GM04503 (cell line): ENCODE data around the gene ZNF396.

Experiments
- DNase-seq: peaks from one replicate; pipeline ENCODE4 v3.0.0-alpha.2; 2012; ENCODE audit warnings: low read depth

The ZNF396 gene

DNA sequence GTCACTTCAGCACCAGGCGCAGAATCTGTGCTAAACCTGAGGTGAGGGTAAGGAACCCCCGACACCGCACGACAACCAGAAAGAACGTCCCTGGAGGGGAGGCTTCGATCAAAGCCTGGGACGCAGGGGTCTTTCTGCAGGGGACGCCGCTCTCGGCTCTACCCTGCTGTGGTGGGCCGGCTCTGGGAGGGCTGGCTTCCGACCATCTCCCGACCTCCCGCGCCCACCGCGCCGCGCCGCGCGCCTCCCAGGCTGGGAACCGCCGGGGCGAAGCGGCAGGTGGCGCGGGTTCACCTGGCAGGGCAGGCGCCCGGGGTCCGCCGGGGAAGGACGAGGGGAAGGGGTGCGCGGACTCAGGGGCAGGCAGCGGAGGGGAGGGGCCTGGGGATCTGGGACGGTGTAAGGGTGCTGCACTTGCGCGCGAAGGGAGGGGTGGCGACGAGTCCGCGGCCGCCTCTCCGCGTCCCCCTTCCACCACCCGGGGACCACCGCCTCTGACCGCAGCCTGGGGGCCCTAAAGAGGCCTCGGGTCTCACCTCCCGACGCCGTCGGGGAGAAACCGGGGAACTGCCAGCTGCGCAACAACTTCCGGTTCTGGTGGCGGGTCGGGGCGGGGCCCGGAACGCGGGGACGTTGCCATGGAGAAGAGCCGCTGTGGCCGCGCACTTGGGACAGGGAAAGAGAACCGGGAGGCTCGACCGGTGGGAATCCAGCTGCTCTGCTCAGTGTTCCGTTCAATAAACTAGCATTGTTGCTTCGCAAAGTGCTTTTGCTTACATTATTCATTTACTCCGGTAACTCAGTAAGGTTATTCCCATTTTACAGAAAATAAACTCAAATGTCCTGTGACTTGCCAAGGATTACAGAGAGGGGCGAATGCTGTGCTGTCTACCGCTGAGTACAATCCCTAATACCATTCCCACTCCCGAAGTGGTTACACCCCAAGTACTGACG, at the start of gene ZNF396:
ZNF396 (minus strand) TSS at position 596 of the 954 bp plus-strand sequence. CDS start 3,045 bp downstream, outside the sequence.
- DNase-seq, result no peak

DNA sequence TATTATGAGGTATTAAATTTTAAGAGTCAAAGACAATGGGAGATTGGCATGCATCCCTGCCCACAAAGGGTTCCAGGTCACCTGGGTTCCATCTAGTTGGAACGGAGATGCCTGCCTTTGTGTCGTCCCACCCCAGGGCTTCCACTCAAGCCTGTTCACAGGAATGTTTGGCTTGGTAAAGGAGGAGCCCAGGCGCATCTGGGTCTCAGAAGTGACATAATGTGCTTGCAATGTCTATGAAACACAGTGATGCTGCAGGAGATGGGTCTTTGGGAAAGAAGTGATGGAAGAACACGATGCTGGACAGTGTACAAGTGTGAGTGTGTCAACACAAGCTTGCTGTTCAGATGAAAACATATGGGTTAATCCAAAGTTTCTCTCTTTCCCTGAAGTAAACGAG, 49.6 kb upstream of the ZNF396 start:
- no peak for DNase-seq

DNA sequence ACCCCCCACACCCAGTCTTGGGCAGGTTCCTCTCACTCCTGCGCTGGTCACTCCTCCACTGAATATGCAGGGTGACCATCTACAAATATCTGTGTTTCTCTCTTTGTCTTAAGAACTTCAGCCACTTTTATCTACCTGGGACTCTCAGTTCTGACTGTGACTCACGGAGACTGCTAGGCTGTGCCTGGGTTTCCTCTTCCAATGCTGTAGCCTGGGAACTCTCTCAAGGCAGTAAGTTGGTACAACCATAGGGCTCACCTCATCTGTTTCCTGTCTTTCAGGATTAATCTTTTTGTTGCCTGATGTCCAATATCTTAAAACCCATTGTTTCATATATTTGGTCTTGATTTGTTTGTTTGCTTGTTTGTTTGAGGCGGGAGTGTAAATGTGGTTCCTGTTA, 47.2 kb upstream of the ZNF396 start:
- DNase-seq, result no peak

DNA sequence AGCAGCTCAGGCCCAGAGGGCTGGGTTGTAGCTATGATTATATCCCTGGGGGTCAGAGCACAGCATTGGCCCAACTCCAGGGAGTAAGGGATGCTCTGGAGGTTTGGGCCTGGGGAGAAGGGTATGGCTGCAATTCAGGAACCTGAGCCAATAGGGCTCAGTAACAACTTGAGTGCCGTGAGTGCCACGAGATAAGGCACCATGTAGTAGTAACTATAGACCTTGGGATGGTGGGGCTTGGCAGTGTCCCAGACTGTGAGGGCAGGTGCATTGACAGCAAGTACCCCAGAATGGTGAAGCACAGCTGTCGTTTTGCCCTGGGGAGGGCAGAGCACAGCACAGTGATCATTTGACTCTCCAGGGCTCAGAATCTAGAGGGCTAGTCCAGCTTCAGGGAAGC, 45.1 kb upstream of the ZNF396 start:
- no peak for DNase-seq

DNA sequence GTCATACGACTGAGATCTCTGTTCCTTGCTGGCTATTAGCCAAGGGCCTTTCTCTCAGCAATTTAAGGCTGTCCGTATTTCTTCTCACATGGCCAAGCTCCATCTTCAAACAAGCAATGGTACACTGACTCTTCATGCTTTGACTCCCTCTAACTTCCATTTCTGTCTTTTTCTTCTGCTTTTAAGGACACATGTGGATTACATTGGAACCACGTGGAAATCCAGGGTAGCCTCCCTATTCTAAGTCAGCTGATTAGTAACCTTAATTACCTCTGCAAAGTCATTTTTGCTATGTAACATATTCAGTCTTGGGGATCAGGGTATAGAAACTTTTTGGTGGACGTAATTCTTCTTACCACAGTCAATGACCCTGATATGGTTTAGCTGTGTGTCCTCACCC, 41.5 kb upstream of the ZNF396 start:
- DNase-seq, result no peak

DNA sequence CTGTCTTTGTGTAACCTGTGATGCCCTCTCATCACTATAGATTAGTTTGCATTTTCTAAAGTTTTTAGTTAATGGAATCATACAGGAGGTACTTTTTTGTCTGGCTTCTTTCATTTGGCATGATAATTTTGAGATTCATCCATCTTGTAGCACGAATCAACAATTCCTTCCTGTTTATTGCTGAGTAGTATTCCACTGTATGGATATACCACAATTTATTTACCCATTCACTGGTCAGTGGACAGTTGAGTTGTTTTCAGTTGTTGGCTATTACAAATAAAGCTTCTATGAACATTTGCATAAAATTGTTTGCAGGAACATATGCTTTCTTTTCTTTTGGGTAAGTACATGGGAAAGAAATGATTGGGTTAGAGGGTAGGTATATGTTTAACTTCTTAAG, 40.1 kb upstream of the ZNF396 start:
- no peak for DNase-seq

DNA sequence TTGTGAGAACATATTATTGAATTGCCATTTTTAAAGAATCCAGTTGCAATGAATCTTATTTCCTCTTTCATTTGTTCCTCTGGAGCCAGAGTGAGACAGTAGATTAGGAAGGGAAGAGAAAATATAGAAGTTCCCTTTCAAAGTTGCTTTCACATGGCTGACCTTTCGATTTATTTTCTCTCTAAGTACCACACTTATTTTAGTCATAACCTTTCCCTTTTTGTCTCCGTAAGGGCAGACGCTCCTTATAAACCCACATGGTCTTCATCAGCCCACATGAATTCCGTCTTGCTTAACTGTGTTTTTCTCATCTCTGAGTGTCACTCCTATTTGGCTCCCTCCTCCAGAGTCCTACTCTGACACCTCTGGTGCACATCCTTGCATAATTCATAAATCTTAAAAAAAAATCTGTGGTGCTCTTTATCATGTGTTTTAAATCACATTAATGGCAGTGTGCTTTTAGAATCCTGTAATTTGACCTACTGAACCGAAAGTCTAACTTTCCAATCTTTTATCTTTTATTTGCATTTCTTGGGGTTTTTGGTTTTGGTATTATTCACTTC, 38.5 kb upstream of the ZNF396 start:
- no peak for DNase-seq

DNA sequence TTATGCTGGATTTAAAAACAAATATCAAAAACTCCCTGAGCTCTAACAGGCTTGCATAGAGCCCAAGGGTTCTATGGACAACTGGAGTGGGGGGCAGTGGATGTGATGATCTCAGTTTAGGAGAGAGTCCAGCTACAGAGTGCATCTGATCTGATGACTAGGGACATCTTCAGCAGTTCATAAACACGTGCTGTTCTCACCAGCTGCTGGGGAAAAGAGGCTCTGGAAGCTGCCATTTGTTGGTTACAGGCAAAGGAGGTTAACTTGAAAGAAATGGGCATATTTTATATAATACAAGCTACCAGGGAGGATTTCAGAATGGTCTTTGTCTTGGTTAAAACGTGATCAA, 36.0 kb upstream of the ZNF396 start:
- no peak for DNase-seq

GRCh38 chr18:35411625-35412351, 34.7 kb upstream of the ZNF396 start:
- DNase-seq, result no peak

DNA sequence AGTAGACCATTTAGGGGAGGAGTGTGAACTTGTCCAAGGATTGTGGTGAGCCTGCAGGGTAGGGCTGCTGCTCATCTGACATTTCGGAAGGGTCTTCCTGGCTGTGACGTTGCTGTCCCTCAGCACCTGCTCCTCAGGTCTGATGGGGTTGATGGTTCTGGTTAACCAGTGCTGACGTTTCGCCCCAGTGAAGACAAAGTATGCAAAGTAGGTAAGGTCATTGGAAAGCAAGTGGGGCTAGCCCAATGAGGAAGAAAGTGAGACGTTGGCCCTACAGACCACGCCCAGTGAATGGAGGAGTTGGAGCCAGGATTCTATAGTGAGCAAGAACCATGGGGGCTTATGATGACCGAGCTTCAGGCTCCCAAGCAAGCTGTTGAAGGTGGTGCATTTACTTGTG, 33.4 kb upstream of the ZNF396 start:
- no peak for DNase-seq

GRCh38 chr18:35409911-35410310, 32.8 kb upstream of the ZNF396 start:
- no peak for DNase-seq

DNA sequence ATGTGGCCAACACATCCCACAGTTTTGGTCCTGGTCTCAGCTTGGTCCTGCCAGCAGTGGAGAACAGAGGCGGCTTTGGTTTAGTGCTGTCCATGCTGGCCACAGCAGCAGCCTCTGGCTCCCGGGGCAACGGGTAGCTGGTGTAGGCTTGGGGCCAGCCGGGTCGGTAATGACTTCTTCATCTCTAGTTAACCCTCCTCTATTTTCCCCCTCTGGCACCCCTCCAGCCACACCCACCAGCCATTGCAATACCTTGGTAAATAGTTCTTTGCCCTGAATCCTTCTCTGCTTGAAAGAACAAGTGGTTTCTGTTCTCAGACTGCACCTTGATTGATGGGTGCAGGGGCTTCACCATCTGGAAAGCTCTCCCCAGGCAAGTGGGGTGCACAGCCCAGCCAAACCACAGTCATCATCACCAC, 31.7 kb upstream of the ZNF396 start:
- no peak for DNase-seq

DNA sequence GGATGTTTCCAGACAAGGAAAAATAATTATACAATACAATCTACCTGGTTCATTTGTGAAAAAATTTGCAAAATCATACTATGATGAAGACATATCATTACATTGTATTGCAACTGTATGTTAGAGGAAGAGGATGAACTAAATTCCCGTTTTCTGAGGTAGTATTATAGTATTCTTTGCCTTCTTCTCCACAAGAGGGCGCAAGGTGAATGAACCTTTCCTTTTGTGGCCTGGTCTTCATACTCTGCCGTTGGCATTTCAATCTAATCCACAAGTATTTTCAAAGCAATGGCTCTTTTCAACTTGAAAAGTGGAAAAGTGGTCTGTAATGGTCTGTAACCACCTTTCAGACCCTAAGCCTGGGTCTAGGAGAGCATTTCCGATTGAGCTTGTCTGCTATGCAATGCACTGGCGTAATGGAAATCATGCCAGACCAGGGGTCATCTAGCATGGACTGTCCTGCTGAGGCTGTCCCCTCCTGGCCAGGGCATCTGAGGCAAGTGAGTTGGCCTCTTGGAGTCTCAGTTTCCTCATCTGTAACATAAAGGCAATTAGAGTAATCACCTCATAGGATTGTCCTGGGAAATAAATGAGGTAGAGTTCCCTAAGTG, 30.8 kb upstream of the ZNF396 start:
- no peak for DNase-seq

- no peak for DNase-seq
Measured at GRCh38 chr18:35406666-35407065, 29.5 kb upstream of the ZNF396 start.

DNA sequence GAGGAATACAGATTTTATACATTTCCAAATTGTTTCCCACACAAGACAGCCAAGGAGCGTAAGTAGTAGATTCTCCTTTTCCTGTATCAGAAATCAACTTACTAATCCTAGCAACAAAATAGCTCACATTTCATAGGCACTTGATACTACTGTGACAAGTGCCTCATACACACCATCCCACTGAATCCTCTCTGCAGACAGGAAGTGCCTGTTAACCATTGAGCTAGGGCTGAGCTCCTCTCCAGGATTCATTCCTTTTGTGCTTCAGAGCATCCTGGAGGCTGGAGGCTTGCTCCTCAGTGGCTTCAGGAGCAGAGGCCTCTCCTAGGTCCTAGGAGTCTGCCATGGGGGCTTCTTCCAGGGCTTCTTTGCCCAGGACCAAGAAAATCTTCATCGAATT, 20.8 kb upstream of the ZNF396 start:
- no peak for DNase-seq

DNA sequence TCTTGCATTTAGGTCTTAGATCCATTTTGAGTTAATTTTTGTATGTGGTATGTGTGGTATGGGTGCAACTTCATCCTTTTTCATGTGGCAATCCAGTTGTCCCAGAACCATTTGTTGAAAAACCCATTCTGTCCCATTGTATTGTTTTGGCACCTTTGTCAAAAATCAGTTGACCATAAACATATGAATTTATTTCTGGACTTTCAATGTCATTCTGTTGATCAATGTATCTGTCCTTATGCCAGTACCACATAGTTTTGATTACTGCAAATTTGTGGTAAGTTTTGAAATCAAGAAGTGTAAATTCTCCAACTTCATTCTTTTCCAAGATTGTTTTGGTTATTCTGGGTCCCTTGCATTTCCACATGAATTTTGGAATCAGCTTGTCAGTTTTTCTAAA, 16.6 kb upstream of the ZNF396 start:
- DNase-seq, result no peak

DNA sequence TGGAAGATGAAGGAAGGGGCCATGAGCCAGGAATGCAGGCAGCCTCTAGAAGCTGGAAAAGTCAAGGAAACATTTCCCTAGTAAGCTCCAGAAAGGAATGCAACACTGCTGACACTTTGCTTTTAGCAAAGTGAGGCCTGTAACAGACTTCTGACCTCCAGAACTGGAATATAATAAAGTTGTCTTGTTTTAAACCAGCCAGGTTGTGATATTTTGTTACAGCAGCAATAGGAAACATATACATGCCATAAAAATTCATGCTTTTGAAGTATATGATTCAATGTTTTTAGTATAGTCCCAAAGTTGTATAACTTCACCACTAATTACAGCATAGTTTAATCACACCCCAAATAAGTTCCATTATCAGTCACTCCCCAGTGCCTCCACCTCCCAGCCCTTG, 15.2 kb upstream of the ZNF396 start:
- no peak for DNase-seq

- no peak for DNase-seq
Measured at GRCh38 chr18:35390951-35391700, 14.0 kb upstream of the ZNF396 start.

GRCh38 chr18:35389095-35389618, 12.0 kb upstream of the ZNF396 start:
- DNase-seq, result peak; percentile 75

DNA sequence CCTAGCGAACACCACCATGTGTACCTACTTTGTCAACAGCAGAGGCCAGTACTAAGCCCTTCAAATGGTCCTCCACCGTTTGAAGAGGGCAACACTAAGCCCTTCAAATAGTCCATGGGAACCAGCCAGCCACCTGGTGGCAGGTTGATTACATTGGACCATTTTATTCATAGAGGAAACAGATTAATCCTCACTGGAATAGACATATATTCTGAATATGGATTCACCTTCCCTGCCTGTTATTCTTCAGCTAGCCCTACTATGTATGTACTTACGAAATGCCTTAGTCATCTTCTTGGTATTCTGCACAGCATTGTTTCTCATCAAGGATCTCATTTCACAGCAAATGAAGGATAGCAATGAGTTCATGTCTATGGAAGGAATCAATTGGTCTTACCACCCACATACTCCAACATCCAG, 10.0 kb upstream of the ZNF396 start:
- no peak for DNase-seq

DNA sequence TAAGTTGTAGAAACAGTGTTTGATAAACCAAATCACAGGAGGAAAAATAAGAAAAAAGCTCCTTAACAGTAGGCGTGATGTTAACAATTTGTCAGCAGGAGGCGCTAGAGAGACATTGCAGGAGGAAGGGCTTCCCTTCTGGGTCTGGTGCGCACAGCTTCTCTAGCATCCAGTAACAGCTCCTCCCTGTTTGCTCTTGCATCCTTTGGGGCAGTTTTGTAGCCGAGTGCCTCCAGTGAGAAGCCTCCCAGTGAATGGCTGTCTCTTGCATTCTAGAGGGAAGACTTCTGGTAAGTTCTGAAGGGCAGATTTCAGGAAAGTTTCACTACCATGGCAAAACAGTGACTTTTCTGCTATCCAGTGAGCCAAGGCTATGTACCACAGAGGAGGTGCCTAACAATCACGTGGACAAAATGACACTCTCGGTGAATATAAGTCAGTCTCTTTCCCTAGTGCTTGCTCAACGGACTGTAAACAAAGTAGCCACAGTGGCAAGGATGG, 9.5 kb upstream of the ZNF396 start:
- DNase-seq, result no peak
